ENCODE measurements around the gene CD93. TPM values are rescaled to one million over a fixed set of nuclear protein-coding genes. Genes with fewer than 3 reads are reported as not detected.
A peak's percentile ranks its signal among the peaks of the same experiment; 100 is the strongest.

CD93 gene
- total RNA-seq, 2 donors from 2014 or later, result 14.2 to 19.2 TPM

- TF ChIP-seq POLR2A (IDR thresholded peaks at IDR 0.05), result no peak
- TF ChIP-seq CTCF (IDR thresholded peaks at IDR 0.05), result no peak
- peak overlapping the region in 1 of 4 donors; percentile 51 for H3K27ac ChIP-seq
Observed at GRCh38 chr20:23114448-23115082, 28.4 kb upstream of the CD93 start.

GRCh38 chr20:23114018-23114417 is 27.9 kb upstream of the CD93 start:
- Histone ChIP-seq H3K4me3 (no peak overlapping the region), H3K36me3 (replicated peaks in 1 of 2; ENCODE audit: insufficient read depth in 1 of 2, low read depth in 2 of 2) (no peaks in the 10 kb centered on the region), H3K27ac (peak overlapping the region in 1 of 4 donors; percentile 21), H3K4me1 (no peaks in the 10 kb centered on the region), H3K9me3 (no peaks in the 10 kb centered on the region), H3K27me3 (no peaks in the 10 kb centered on the region)
- DNase-seq (peak in 2 of 4 donors; percentile 40 to 68), ATAC-seq (no peak)
- TF ChIP-seq CTCF (IDR thresholded peaks at IDR 0.05) (no peak), POLR2A (IDR thresholded peaks at IDR 0.05) (no peak)
- intact Hi-C loops (cut with DNase I), result no loop called here
- 67 to 79% methylated on average over 2 of the region's 2 CpGs for WGBS, 2 donors

More at GRCh38 chr20:23114448-23115082, 28.4 kb upstream of the CD93 start:
- no peaks in the 10 kb centered on the region for H3K4me1 ChIP-seq
- no peak overlapping the region for H3K4me3 ChIP-seq
- H3K9me3 ChIP-seq, result no peaks in the 10 kb centered on the region
- no peaks in the 10 kb centered on the region for H3K27me3 ChIP-seq
- ATAC-seq (no peak), DNase-seq (no peak)
- WGBS, 2 donors, result 80 to 96% methylated on average over 8 of the region's 8 CpGs
- H3K36me3 ChIP-seq (replicated peaks in 1 of 2; ENCODE audit: insufficient read depth in 1 of 2, low read depth in 2 of 2), result no peaks in the 10 kb centered on the region
- intact Hi-C loops (cut with DNase I), result no loop called here

- 29 to 40% methylated on average over 1 of the region's 1 CpG for WGBS, 2 donors
- ATAC-seq (no peak), DNase-seq (no peak)
- intact Hi-C loops (cut with DNase I), result no loop called here
- no peak for TF ChIP-seq POLR2A (IDR thresholded peaks at IDR 0.05)
- no peak for TF ChIP-seq CTCF (IDR thresholded peaks at IDR 0.05)
- H3K9me3 ChIP-seq, result no peaks in the 10 kb centered on the region
- no peak overlapping the region for H3K4me3 ChIP-seq
- H3K36me3 ChIP-seq (replicated peaks in 1 of 2; ENCODE audit: insufficient read depth in 1 of 2, low read depth in 2 of 2), result no peaks in the 10 kb centered on the region
- no peak overlapping the region for H3K27ac ChIP-seq
- no peaks in the 10 kb centered on the region for H3K27me3 ChIP-seq
- no peaks in the 10 kb centered on the region for H3K4me1 ChIP-seq
Observed at GRCh38 chr20:23112595-23112994, 26.5 kb upstream of the CD93 start.

DNA sequence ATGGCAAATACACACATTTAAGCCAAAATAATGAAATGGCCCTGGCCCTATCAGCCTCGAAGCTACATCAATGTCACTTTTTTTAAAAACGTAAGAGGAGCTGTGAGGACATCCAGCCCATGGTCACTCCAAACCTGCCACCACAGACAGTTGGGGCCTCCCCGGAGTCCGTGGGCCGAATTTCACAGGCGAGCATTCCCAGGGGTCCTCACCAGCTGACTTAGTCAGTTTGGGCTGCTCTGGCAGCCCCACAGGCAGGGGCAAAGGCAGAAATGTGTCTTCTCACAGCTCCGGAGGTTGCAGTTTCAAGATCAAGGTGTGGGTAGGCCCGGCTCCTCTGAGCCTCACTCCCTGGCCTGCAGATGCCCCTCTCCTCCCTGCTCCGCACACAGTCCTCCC is 25.8 kb upstream of the CD93 start:
- WGBS, 2 donors, result 81% methylated on average over 4 to 9 of the region's 9 CpGs
- no peak for DNase-seq
- no peaks in the 10 kb centered on the region for H3K27me3 ChIP-seq
- intact Hi-C loops (cut with DNase I), result no loop called here
- H3K4me1 ChIP-seq, result no peaks in the 10 kb centered on the region
- no peak for ATAC-seq
- H3K9me3 ChIP-seq, result no peaks in the 10 kb centered on the region
- TF ChIP-seq CTCF (IDR thresholded peaks at IDR 0.05), result no peak
- no peak for TF ChIP-seq POLR2A (IDR thresholded peaks at IDR 0.05)
- H3K36me3 ChIP-seq (replicated peaks in 1 of 2; ENCODE audit: insufficient read depth in 1 of 2, low read depth in 2 of 2), result no peaks in the 10 kb centered on the region
- H3K27ac ChIP-seq, result no peak overlapping the region
- no peak overlapping the region for H3K4me3 ChIP-seq

GRCh38 chr20:23111307-23111943 is 25.3 kb upstream of the CD93 start:
- no peaks in the 10 kb centered on the region for H3K9me3 ChIP-seq
- no peak for DNase-seq
- H3K27ac ChIP-seq, result no peak overlapping the region
- ATAC-seq, result no peak
- no peaks in the 10 kb centered on the region for H3K36me3 ChIP-seq (replicated peaks in 1 of 2; ENCODE audit: insufficient read depth in 1 of 2, low read depth in 2 of 2)
- no peaks in the 10 kb centered on the region for H3K27me3 ChIP-seq
- no peak overlapping the region for H3K4me3 ChIP-seq
- intact Hi-C loops (cut with DNase I), result no loop called here
- no peak for TF ChIP-seq POLR2A (IDR thresholded peaks at IDR 0.05)
- TF ChIP-seq CTCF (IDR thresholded peaks at IDR 0.05), result no peak
- H3K4me1 ChIP-seq, result no peaks in the 10 kb centered on the region
- WGBS, 2 donors, result 72 to 77% methylated on average over 14 to 16 of the region's 16 CpGs
